Prostate gland (tissue), 2 donors: ENCODE results near the gene ORC3. TPM values are rescaled to one million over a fixed set of nuclear protein-coding genes. Genes with fewer than 3 reads are reported as not detected.

Experiments used
- DNase-seq: peaks from one replicate; pipeline ENCODE4 v3.0.0-alpha.2; 2019; ENCODE audit warnings: low spot score
- H3K27ac ChIP-seq, 2 donors: fragments of 200-600 bp; sonication (generic); 2 replicates each; pipeline ENCODE4 v1.5.1; 2017 to 2019
- H3K27me3 ChIP-seq: fragments of 200-600 bp; sonication (generic); replicated peaks from 2 replicates; pipeline ENCODE4 v1.5.1; 2019; ENCODE audit not compliant: insufficient read depth
- H3K36me3 ChIP-seq, 2 donors: fragments of 200-600 bp; sonication (generic); 1 replicate in 1 of 2; 2 replicates in 1 of 2; pipeline versions ENCODE4 v1.5.1 to v1.8.1; 2017 to 2019
- H3K4me1 ChIP-seq: fragments of 200-600 bp; sonication (generic); replicated peaks from 2 replicates; pipeline ENCODE4 v1.5.1; 2019
- H3K4me3 ChIP-seq, 2 donors: fragments of 200-600 bp; sonication (generic); 2 replicates each; pipeline ENCODE4 v1.5.1; 2017 to 2019
- H3K9me3 ChIP-seq: fragments of 200-600 bp; sonication (generic); 2 replicates; pipeline ENCODE4 v1.5.1; 2017
- CTCF ChIP-seq, 4 experiments: fragments of 200-600 bp in 2 of 4; fragments of 450-650 bp in 2 of 4; sonication (generic) in 2 of 4; IDR thresholded peaks; 1 replicate in 3 of 4; 2 replicates in 1 of 4; pipeline ENCODE4 v1.5.1; 2016 to 2019; ENCODE audit warnings: antibody characterized with exemption in 4 of 4, mild to moderate bottlenecking in 2 of 4, moderate library complexity in 2 of 4
- POLR2A ChIP-seq: fragments of 450-650 bp; IDR thresholded peaks from one replicate; pipeline ENCODE4 v1.6.1; 2016; ENCODE audit warnings: antibody characterized with exemption, mild to moderate bottlenecking
- POLR2AphosphoS5 ChIP-seq: sonication (generic); formaldehyde crosslinking; IDR thresholded peaks from one replicate; pipeline ENCODE4 v1.6.1; 2017; ENCODE audit warnings: antibody characterized with exemption
- WGBS: methylation state at CpG from one replicate; pipeline ENCODE4 v1.1.5; 2018; 5-methylcytosine and 5-hydroxymethylcytosine counted together
- intact Hi-C: fragments of 100-400 bp; cut with DNase I; formaldehyde crosslinking; loops from one replicate; pipeline ENCODE4 v1.14.2; 2022
- total RNA-seq, 2 donors: library from RNA; depleted of rRNA; stranded (reverse); fragments of >200 nt; gene quantifications; one replicate each; pipeline ENCODE4 v1.1.0, GENCODE V29; 2016

Gene ORC3
- total RNA-seq, 2 donors from 2014 or later = 18.5 to 30.9 TPM

DNA sequence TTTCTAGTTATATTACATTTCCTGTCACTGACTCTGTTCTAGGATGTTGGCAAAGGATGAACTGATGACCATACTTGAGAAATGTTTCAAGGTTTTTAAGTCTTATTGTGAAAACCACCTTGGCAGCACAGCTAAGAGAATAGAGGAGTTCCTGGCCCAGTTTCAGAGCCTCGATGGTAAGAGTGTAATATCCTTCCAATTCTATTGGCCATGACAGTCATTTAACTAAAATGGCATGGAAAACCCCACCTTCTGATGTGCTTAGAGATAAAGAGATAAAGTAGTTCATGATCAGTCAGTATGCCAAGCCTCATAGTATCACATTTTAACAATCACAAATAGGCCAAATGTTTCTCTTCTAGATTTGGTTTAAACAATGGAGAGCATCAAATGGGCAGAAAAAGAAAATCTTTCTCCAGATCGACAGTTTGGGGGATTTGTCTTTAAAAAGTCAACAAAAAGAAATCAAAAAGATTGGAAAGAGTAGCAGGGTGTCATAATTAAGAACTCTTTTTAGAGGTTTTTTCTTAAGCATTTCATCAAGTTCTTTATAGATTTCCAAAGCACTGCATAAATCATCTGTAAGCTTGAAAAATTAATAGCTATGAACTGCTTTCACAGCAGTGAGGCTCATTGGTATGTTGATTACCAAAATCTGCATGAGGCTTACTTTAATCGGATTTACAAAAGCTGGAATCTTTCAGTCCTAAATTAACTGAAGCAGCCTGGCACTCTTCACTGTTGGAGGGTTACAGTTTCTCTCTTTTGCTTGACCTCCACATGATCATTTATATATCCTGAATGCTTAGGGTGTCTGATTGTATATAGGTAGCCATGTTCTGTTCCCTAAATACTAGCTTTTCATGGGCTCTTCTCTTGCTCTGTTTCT, 63.4 kb downstream of the ORC3 start:
- intact Hi-C loops = no loop called here
- Histone ChIP-seq H3K36me3 (no peaks in the 10 kb centered on the region), H3K4me3 (no peak overlapping the region), H3K27ac (no peak overlapping the region), H3K4me1 (no peaks in the 10 kb centered on the region), H3K27me3 (no peaks in the 10 kb centered on the region), H3K9me3 (no peaks in the 10 kb centered on the region)
- DNase-seq = no peak
- 42% methylated on average over 3 of the region's 3 CpGs for WGBS
- TF ChIP-seq POLR2AphosphoS5 (no peak), CTCF (IDR thresholded peaks at IDR 0.05) (no peak), POLR2A (no peak)

DNA sequence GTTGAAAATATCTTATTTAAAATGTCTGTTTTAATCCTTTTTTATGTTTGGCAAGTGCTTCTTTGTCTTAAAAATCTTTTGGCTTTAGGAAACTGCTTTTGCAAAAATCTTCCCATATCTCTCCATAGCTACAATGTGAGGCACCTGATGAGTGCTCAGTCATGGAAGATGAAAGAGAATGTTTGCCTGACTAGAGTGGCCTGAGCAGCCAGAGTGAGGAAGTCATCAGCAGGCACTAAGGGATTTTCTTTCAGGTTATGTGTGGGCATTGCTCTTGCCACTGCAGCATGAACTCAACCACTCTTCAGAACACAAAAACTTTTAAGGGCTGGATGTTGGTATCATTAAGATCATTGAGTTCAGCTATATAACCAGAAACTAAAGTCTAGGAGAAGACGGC, 64.2 kb downstream of the ORC3 start:
- TF ChIP-seq CTCF (IDR thresholded peaks at IDR 0.05) (no peak), POLR2A (no peak), POLR2AphosphoS5 (no peak)
- Histone ChIP-seq H3K4me1 (no peaks in the 10 kb centered on the region), H3K27me3 (no peaks in the 10 kb centered on the region), H3K9me3 (no peaks in the 10 kb centered on the region), H3K27ac (no peak overlapping the region), H3K36me3 (no peaks in the 10 kb centered on the region), H3K4me3 (no peak overlapping the region)
- WGBS = 76% methylated on average over 1 of the region's 1 CpG
- intact Hi-C loops = no loop called here
- no peak for DNase-seq

DNA sequence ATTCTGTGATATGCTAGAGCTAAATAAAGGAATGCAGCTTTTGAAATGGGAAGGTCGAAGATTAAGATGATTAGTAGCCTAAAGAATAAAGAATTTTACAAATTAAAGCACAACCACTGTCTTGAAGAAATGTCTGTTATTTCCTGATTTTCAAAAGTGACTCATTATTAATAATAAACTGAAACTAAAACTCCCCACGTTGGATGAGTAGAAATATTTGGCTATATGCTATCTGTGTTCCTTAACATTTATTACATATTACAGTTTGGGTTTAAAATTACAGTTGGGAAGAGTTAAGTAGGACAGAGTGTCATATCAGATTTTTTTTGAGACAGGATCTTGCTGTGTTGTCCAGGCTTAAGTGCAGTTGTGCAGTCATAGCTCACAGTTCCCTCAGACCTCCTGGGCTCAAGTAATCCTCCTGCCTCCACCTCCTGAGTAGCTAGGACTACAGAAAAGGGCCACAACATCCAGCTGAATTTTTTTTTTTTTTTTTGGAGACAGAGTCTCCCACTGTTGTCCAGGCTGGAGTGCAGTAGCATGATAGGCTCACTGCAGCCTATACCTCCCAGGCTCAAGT, 65.0 kb downstream of the ORC3 start:
- no peaks in the 10 kb centered on the region for H3K36me3 ChIP-seq
- no peaks in the 10 kb centered on the region for H3K27me3 ChIP-seq
- no peak overlapping the region for H3K27ac ChIP-seq
- DNase-seq = no peak
- intact Hi-C loops = no loop called here
- no peaks in the 10 kb centered on the region for H3K4me1 ChIP-seq
- TF ChIP-seq POLR2AphosphoS5 (no peak), POLR2A (no peak), CTCF (IDR thresholded peaks at IDR 0.05) (no peak)
- no peaks in the 10 kb centered on the region for H3K9me3 ChIP-seq
- 79% methylated on average over 2 of the region's 2 CpGs for WGBS
- H3K4me3 ChIP-seq = no peak overlapping the region

GRCh38 chr6:87655824-87656223, 65.9 kb downstream of the ORC3 start:
- intact Hi-C loops = no loop called here
- no peaks in the 10 kb centered on the region for H3K36me3 ChIP-seq

More at GRCh38 chr6:87655824-87656223, 65.9 kb downstream of the ORC3 start:
- no peak for TF ChIP-seq CTCF (IDR thresholded peaks at IDR 0.05)
- TF ChIP-seq POLR2AphosphoS5 = no peak
- no peak for TF ChIP-seq POLR2A
- Histone ChIP-seq H3K27me3 (no peaks in the 10 kb centered on the region), H3K27ac (no peak overlapping the region), H3K4me3 (no peak overlapping the region), H3K4me1 (no peaks in the 10 kb centered on the region), H3K9me3 (no peaks in the 10 kb centered on the region)
- no peak for DNase-seq
